Left ventricle myocardium inferior (tissue), 1 donor: ENCODE data around the gene DCTPP1. TPM values are rescaled to one million over a fixed set of nuclear protein-coding genes. Genes with fewer than 3 reads are reported as not detected.
A peak's percentile ranks its signal among the peaks of the same experiment; 100 is the strongest.

Experiments
- DNase-seq: peaks from one replicate; pipeline ENCODE4 v3.0.0-alpha.2; 2020
- H3K27ac ChIP-seq: fragments of 200-600 bp; replicated peaks from 2 replicates; pipeline ENCODE4 v1.8.0; 2021
- H3K27me3 ChIP-seq: fragments of 200-600 bp; 2 replicates; pipeline ENCODE4 v1.8.0; 2021; ENCODE audit warnings: low read depth
- H3K36me3 ChIP-seq: fragments of 200-600 bp; 2 replicates; pipeline ENCODE4 v1.8.0; 2021
- H3K4me1 ChIP-seq: fragments of 200-600 bp; 2 replicates; pipeline ENCODE4 v1.8.0; 2021
- H3K4me3 ChIP-seq: fragments of 200-600 bp; 2 replicates; pipeline ENCODE4 v1.8.0; 2021; ENCODE audit warnings: mild to moderate bottlenecking, moderate library complexity
- H3K9me3 ChIP-seq: fragments of 200-600 bp; replicated peaks from 2 replicates; pipeline ENCODE4 v1.8.0; 2021
- intact Hi-C: fragments of 100-400 bp; cut with micrococcal nuclease; formaldehyde crosslinking; loops from one replicate; pipeline ENCODE4 v1.11.0; 2022
- total RNA-seq: library from RNA; stranded (reverse); fragmentation: NEBNext Ultra II Directional; extraction: Animal tissue kit (Norgen Biotek cat#: 25700); gene quantifications from one replicate; pipeline ENCODE4 v1.2.1, GENCODE V29; 2021
- TF ChIP-seq, protein P1 (sequence below): fragments of 200-600 bp; IDR thresholded peaks from 2 replicates; pipeline ENCODE4 v1.8.0; 2021; ENCODE audit warnings: antibody characterized with exemption, mild to moderate bottlenecking, borderline replicate concordance
- donor health status: DM: no; HTN: yes; CAD: no; lungs with severe emphysema.

Gene DCTPP1
- total RNA-seq, 1 donor from 2014 or later: 31.9 TPM

DNA sequence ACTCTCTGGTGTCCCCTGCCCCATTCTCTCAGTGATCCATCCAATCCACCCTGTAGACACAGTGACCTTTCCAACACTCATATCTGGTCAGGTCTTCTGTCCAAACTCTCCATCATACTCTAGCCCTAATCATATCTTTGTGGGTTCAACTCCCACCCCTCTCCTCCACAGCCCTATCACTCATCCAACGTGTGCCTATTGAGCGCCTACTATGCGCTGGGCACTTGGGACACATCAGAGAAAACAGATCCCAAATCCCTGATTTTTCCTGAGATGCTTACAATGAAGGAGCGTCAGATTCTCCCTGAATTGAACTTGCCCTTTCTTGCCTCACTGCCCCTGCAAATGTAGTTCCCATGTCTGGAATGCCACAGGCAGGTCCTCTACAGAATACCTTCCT, 1.8 kb downstream of the DCTPP1 start:
- TF ChIP-seq, protein P1, sequence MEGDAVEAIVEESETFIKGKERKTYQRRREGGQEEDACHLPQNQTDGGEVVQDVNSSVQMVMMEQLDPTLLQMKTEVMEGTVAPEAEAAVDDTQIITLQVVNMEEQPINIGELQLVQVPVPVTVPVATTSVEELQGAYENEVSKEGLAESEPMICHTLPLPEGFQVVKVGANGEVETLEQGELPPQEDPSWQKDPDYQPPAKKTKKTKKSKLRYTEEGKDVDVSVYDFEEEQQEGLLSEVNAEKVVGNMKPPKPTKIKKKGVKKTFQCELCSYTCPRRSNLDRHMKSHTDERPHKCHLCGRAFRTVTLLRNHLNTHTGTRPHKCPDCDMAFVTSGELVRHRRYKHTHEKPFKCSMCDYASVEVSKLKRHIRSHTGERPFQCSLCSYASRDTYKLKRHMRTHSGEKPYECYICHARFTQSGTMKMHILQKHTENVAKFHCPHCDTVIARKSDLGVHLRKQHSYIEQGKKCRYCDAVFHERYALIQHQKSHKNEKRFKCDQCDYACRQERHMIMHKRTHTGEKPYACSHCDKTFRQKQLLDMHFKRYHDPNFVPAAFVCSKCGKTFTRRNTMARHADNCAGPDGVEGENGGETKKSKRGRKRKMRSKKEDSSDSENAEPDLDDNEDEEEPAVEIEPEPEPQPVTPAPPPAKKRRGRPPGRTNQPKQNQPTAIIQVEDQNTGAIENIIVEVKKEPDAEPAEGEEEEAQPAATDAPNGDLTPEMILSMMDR: no peak
- Histone ChIP-seq H3K27ac (no peak overlapping the region), H3K9me3 (no peaks in the 10 kb centered on the region), H3K4me1 (peaks cover 20% of the 10 kb centered on the region), H3K27me3 (no peaks in the 10 kb centered on the region), H3K36me3 (peaks cover 28% of the 10 kb centered on the region), H3K4me3 (no peak overlapping the region)
- no peak for DNase-seq
- intact Hi-C loops: no loop called here

DNA sequence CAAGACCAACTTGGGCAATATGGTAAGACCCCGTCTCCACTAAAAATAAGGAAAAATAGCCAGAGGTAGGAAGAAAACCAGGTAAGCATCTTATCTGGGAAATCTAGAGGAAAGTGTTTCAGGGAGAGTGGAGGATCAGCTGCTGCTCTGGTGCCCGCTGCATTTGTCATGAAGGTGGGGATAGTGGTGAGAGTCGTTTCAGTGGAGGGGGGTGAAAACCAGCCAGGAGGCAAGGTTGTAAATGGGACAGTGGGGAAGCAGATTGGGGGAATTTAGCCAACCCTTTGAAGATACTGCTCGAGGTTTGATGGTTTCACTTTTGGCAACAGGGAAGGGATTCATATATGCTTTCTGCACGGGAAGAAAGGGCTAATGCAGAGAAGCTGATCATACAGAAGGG, 8.8 kb downstream of the DCTPP1 start:
- H3K27me3 ChIP-seq: no peaks in the 10 kb centered on the region
- DNase-seq: no peak
- H3K4me3 ChIP-seq: no peak overlapping the region
- H3K36me3 ChIP-seq: peaks cover 38% of the 10 kb centered on the region
- H3K4me1 ChIP-seq: peaks cover 15% of the 10 kb centered on the region
- H3K9me3 ChIP-seq: no peaks in the 10 kb centered on the region
- no peak overlapping the region for H3K27ac ChIP-seq
- intact Hi-C loops: no loop called here
- TF ChIP-seq, protein P1: no peak

DNA sequence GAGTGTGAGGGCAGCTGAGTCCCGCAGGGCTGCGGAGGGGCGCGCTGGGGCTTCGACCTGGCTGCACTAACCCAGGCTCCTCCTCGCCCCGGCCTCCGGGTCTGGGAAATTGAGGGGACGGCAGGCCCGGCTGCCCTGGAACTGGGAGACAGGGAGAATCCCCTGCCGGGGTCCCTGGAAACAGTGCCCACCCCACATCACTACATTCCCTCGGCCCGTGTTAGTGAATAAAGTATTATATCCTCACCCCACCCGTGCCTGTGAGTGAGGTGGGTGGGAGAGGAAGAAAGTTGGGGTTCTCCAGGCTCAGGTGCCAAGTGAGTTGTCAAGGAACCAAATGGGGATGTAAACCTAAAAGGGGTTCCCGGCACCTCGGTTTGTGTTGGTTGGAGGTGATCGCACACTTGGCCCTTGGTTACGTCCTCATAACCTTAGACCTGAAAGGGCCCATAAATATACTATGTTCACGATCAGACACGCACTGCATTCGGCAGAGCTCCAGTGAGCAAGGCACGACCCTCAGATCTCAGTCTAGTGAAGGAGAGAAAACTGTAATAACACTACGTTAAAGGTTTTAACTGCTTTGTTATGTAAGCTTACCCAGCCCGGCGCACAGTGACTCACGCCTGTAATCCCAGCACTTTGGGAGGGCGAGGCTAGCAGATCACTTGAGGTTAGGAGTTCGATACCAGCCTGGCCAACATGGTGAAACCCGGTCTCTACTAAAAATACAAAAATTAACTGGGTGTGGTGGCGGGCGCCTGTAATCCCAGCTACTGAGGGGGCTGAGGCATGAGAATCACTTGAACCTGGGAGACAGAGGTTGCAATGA, 11.3 kb downstream of the DCTPP1 start:
- intact Hi-C loops: no loop called here
- no peaks in the 10 kb centered on the region for H3K27me3 ChIP-seq
- H3K36me3 ChIP-seq: peaks cover 27% of the 10 kb centered on the region
- no peaks in the 10 kb centered on the region for H3K9me3 ChIP-seq
- peak overlapping the region; percentile 77 for H3K4me3 ChIP-seq
- peak overlapping the region; percentile 92 for H3K27ac ChIP-seq
- TF ChIP-seq, protein P1: no peak
- H3K4me1 ChIP-seq: peaks cover 15% of the 10 kb centered on the region
- DNase-seq: no peak

DNA sequence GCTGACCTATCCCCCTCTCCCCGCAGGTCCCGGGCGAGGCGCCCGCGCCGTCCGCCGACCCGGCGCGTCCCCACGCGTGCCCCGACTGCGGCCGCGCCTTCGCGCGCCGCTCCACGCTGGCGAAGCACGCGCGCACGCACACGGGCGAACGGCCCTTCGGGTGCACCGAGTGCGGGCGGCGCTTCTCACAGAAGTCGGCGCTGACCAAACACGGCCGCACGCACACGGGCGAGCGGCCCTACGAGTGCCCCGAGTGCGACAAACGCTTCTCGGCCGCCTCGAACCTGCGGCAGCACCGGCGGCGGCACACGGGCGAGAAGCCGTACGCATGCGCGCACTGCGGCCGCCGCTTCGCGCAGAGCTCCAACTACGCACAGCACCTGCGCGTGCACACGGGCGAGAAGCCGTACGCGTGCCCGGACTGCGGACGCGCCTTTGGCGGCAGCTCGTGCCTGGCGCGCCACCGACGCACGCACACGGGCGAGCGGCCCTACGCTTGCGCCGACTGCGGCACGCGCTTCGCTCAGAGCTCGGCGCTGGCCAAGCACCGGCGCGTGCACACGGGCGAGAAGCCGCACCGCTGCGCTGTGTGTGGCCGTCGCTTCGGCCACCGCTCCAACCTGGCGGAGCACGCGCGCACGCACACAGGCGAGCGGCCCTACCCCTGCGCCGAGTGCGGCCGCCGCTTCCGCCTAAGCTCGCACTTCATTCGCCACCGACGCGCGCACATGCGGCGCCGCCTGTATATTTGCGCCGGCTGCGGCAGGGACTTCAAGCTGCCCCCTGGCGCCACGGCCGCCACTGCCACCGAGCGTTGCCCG, 12.1 kb downstream of the DCTPP1 start:
- Histone ChIP-seq H3K4me3 (peak overlapping the region; percentile 77), H3K36me3 (peaks cover 21% of the 10 kb centered on the region), H3K27me3 (no peaks in the 10 kb centered on the region), H3K27ac (peak overlapping the region; percentile 92), H3K9me3 (no peaks in the 10 kb centered on the region), H3K4me1 (peaks cover 15% of the 10 kb centered on the region)
- intact Hi-C loops: no loop called here
- TF ChIP-seq, protein P1: peak; percentile 52
- DNase-seq: peak; percentile 85

DNA sequence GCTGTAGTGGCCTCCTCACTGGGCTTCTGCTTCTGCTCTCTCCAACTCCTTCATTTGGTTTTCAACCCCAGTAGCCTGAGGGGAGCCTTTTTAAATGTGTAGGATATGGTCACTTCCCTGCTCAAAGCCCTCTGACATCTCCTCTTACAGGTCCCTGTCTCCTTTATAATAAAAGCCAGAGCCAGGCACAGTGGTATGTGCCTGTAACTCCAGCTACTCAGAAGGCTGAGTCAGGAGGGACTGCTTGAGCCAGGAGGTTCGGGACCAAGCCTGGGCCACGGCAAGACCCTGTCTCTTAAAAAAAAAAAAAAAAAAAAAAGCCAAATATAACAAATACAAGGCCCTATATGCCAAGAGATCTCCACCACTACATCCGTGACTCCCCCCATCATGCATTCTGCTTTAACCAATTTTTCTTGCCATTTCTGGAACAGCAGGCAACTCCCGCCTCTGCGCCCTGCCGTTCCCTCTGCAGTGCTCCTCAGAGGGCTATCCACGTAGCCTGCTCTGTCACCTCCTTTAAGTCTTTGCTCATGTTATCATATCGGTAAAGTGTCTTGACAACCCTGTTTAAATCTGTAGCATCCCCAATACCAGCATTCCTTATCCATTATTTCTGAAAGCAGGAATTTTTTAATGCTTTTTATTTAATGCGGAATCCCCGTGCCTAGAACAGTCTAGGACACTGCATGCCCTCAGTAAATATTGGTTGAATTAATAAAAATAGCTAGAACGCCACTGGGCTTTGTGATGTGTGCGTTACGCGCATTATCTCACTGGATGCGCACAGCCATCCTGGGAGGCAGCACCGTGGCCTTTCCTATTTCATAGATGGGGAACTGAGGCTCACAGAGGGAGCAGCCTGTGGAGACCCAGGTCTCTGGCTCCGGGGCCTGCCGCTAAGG, 13.0 kb downstream of the DCTPP1 start:
- H3K9me3 ChIP-seq: no peaks in the 10 kb centered on the region
- peaks cover 15% of the 10 kb centered on the region for H3K36me3 ChIP-seq
- TF ChIP-seq, protein P1: no peak
- H3K4me3 ChIP-seq: peak overlapping the region; percentile 77
- DNase-seq: no peak
- peak overlapping the region; percentile 92 for H3K27ac ChIP-seq
- no peaks in the 10 kb centered on the region for H3K27me3 ChIP-seq
- intact Hi-C loops: no loop called here
- peaks cover 15% of the 10 kb centered on the region for H3K4me1 ChIP-seq
